Right lobe of liver (tissue), 6 donors: ENCODE measurements around the gene PNPLA4. TPM values are rescaled to one million over a fixed set of nuclear protein-coding genes. Genes with fewer than 3 reads are reported as not detected.

Source experiments
- ATAC-seq, 4 donors: fragments of 200-7000 bp; cut with Tn5 transposase; one replicate each; pipeline ENCODE4 v1.9.1; 2020; ENCODE audit warnings: mild to moderate bottlenecking in 4 of 4, moderate library complexity in 4 of 4
- DNase-seq, 3 donors: peaks; one replicate each; pipeline ENCODE4 v3.0.0-alpha.2; 2020
- H3K27ac ChIP-seq, 3 donors: fragments of 200-600 bp; one replicate each; pipeline ENCODE4 v1.8.0; 2022
- H3K27me3 ChIP-seq, 2 donors: fragments of 200-600 bp; one replicate each; pipeline ENCODE4 v1.8.0; 2022
- H3K36me3 ChIP-seq, 4 donors: fragments of 200-600 bp; sonication (generic) in 1 of 4; one replicate each; pipeline versions ENCODE4 v1.5.1 to v1.8.0; 2017 to 2022; ENCODE audit warnings: control low read depth in 1 of 4
- H3K4me1 ChIP-seq, 4 donors: fragments of 200-600 bp; sonication (generic) in 1 of 4; one replicate each; pipeline versions ENCODE4 v1.5.1 to v1.8.0; 2017 to 2022; ENCODE audit warnings: control low read depth in 1 of 4
- H3K4me3 ChIP-seq, 3 donors: fragments of 200-600 bp; one replicate each; pipeline ENCODE4 v1.8.0; 2022
- H3K9me3 ChIP-seq, 4 donors: fragments of 200-600 bp; sonication (generic) in 1 of 4; one replicate each; pipeline versions ENCODE4 v1.5.1 to v1.8.0; 2017 to 2022; ENCODE audit warnings: control low read depth in 1 of 4
- POLR2A ChIP-seq: fragments of 450-650 bp; IDR thresholded peaks from one replicate; pipeline ENCODE4 v1.6.1; 2017; ENCODE audit warnings: antibody characterized with exemption, mild to moderate bottlenecking
- WGBS: methylation state at CpG from one replicate; pipeline ENCODE4 v1.1.6; 2018; ENCODE audit warnings: low coverage, low lambda C conversion rate; ENCODE audit not compliant: insufficient coverage; ENCODE audit errors: missing lambda C conversion rate; 5-methylcytosine and 5-hydroxymethylcytosine counted together
- intact Hi-C, 2 donors: fragments of 100-400 bp; cut with DNase I; formaldehyde crosslinking; loops; one replicate each; pipeline versions ENCODE4 v1.11.2 to v1.14.1; 2022
- total RNA-seq, 6 experiments: library from RNA; depleted of rRNA in 2 of 6; stranded (reverse); fragments of >200 nt in 2 of 6; fragmentation: NEBNext Ultra II Directional in 3 of 6; extraction: Animal tissue kit (Norgen Biotek cat#: 25700) in 3 of 6; gene quantifications; one replicate each; pipeline versions ENCODE4 v1.1.0 to v1.2.4, GENCODE V29; 2016 to 2023
- TF ChIP-seq, protein P1 (sequence below), 4 donors: fragments of 200-600 bp in 3 of 4; fragments of 450-650 bp in 1 of 4; IDR thresholded peaks; one replicate each; pipeline versions ENCODE4 v1.5.1 to v1.8.0; 2016 to 2022; ENCODE audit warnings: antibody characterized with exemption in 4 of 4, mild to moderate bottlenecking in 2 of 4
- donor health status: DM: no; HTN: yes; CAD: no.
- donor health status: DM: no; HTN: no; CAD: no.
- donor health status: DM: no; HTN: no; CAD: no.
- donor health status: DM: no; HTN: yes; CAD: no.
- donor health status: DM: no; HTN: yes; CAD: no.

PNPLA4 gene
- total RNA-seq, 6 experiments from 2014 or later, result 14.4 to 48.7 (median 26.2) TPM

DNA sequence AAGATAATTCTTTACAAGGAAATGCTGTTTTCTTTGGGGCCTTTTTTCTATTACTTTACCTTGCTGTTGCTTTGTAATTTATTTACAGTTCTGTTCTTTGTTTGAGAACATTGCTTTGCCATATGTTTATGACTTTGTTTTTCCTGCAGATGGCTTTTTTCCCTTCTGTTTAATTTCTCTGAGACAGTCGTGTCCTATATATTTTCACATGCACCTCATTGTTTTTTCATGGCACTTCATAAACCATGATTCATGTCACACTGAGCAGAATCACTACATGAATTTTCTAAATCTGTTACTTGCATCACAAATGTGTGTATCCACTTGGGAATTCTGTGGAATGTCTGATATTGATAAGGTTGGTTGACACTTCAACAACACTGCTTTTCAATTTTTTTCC is 33.0 kb upstream of the PNPLA4 start:
- Histone ChIP-seq H3K36me3 (no peaks in the 10 kb centered on the region), H3K4me1 (no peaks in the 10 kb centered on the region), H3K9me3 (no peaks in the 10 kb centered on the region), H3K27ac (no peak overlapping the region), H3K4me3 (no peak overlapping the region), H3K27me3 (no peaks in the 10 kb centered on the region)
- TF ChIP-seq POLR2A, result no peak
- TF ChIP-seq, protein P1, sequence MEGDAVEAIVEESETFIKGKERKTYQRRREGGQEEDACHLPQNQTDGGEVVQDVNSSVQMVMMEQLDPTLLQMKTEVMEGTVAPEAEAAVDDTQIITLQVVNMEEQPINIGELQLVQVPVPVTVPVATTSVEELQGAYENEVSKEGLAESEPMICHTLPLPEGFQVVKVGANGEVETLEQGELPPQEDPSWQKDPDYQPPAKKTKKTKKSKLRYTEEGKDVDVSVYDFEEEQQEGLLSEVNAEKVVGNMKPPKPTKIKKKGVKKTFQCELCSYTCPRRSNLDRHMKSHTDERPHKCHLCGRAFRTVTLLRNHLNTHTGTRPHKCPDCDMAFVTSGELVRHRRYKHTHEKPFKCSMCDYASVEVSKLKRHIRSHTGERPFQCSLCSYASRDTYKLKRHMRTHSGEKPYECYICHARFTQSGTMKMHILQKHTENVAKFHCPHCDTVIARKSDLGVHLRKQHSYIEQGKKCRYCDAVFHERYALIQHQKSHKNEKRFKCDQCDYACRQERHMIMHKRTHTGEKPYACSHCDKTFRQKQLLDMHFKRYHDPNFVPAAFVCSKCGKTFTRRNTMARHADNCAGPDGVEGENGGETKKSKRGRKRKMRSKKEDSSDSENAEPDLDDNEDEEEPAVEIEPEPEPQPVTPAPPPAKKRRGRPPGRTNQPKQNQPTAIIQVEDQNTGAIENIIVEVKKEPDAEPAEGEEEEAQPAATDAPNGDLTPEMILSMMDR (IDR thresholded peaks at IDR 0.05), result no peak
- ATAC-seq (no peak), DNase-seq (no peak)
- intact Hi-C loops, result no loop called here
- 67% methylated on average over 1 of the region's 1 CpG for WGBS

DNA sequence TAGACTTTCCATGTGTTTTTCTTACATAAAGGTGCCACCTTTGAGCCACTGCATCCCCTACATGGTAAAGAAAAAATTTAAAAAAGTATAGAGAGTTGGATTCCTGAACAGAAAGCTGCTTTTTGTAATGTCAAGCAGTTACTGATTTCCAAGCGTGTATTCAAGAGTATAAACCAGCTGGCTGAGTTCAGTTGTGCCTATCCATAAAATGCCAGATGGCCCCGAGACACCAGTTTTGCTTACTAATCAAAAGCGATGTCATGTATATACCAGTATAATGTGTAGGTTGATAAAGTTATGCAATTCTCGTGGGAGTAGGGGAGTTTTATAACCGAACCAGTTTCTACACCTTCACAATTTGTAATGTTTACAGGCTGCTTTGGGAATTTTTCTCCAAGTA is 26.2 kb upstream of the PNPLA4 start:
- Histone ChIP-seq H3K4me3 (no peak overlapping the region), H3K27me3 (no peaks in the 10 kb centered on the region), H3K36me3 (no peaks in the 10 kb centered on the region), H3K27ac (no peak overlapping the region), H3K9me3 (no peaks in the 10 kb centered on the region), H3K4me1 (no peaks in the 10 kb centered on the region)
- 75% methylated on average over 5 of the region's 5 CpGs for WGBS
- DNase-seq, result no peak
- intact Hi-C loops, result no loop called here
- no peak for ATAC-seq
- TF ChIP-seq POLR2A, result no peak
- TF ChIP-seq, protein P1 (IDR thresholded peaks at IDR 0.05), result no peak

DNA sequence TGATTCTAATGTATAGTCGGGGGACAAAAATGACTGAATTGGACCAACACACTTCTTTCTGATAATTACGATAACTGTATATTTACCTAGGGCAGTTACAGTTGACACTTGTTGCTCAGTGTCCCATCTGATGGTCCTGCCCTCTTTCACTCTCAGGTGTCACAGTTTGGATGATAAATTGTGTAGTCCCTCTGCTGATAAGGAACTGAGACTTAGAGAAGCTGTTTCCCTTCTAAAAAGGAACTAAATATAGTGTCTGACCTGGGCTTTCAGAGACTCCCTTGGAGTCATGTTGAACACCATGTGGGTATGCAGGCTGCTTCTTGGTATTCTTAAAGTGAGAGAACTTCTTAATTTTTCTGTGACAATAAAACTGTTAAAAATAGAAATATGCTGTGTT is 23.7 kb upstream of the PNPLA4 start:
- no peak overlapping the region for H3K27ac ChIP-seq
- H3K36me3 ChIP-seq, result no peaks in the 10 kb centered on the region
- TF ChIP-seq, protein P1 (IDR thresholded peaks at IDR 0.05), result no peak
- no peak for TF ChIP-seq POLR2A
- H3K27me3 ChIP-seq, result no peaks in the 10 kb centered on the region
- intact Hi-C loops, result no loop called here
- H3K4me3 ChIP-seq, result no peak overlapping the region
- DNase-seq, result no peak
- no peaks in the 10 kb centered on the region for H3K9me3 ChIP-seq
- no peaks in the 10 kb centered on the region for H3K4me1 ChIP-seq
- WGBS, result 82% methylated on average over 2 of the region's 2 CpGs
- ATAC-seq, result no peak

DNA sequence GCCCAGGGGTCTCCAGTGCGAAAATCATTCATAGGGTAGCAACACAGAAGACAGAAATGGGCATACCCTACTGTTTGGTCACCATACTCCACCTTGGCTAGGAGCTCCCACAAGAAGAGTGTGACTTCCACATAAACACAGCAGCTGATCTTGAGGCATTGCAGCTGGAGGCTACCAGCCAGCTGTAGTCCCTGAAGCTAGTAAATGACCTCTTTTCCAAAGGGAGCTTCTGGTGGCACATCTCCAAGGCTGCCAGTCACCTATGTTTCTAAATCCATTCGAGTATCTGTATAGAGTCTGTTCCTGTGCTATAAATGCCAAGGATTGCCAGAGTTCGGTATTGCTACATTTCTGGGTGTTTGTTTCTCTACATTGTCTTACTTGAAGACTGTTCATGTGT is 21.3 kb upstream of the PNPLA4 start:
- H3K36me3 ChIP-seq, result no peaks in the 10 kb centered on the region
- H3K27me3 ChIP-seq, result no peaks in the 10 kb centered on the region
- intact Hi-C loops, result no loop called here
- ATAC-seq, result peak in 1 of 4 donors; percentile 19
- H3K9me3 ChIP-seq, result no peaks in the 10 kb centered on the region
- no peak overlapping the region for H3K4me3 ChIP-seq
- no peak for DNase-seq
- H3K4me1 ChIP-seq, result no peaks in the 10 kb centered on the region
- TF ChIP-seq POLR2A, result no peak
- TF ChIP-seq, protein P1 (IDR thresholded peaks at IDR 0.05), result no peak
- H3K27ac ChIP-seq, result no peak overlapping the region
- 64% methylated on average over 2 of the region's 3 CpGs for WGBS

DNA sequence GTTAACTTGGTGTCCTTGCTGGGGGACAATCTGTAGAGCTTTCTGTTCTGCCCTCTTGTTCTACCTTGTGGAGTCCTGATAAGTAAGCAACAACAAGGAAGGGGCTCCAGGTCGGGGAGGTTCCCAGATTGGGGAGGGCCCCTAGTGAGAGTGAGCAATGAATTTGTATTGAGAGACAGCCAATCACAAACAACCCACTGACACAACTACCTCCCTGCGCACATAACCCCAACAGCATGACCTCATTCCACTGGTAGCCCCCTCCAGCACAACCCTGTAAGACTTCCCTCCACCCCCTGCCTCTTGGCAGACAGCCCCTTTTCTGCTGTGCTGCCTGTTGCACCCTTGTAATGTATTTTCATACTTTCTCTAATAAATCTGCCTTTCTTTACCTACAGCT is 19.7 kb upstream of the PNPLA4 start:
- Histone ChIP-seq H3K36me3 (no peaks in the 10 kb centered on the region), H3K9me3 (no peaks in the 10 kb centered on the region), H3K27ac (no peak overlapping the region), H3K27me3 (no peaks in the 10 kb centered on the region), H3K4me1 (no peaks in the 10 kb centered on the region), H3K4me3 (no peak overlapping the region)
- ATAC-seq (no peak), DNase-seq (no peak)
- 11% methylated on average over 1 of the region's 2 CpGs for WGBS
- intact Hi-C loops, result no loop called here
- no peak for TF ChIP-seq POLR2A
- TF ChIP-seq, protein P1 (IDR thresholded peaks at IDR 0.05), result no peak
